NOMO-1 treated with dmso at 0.1 percent for 144 hours (cell line): ENCODE data around the gene URB1.
A peak's percentile ranks its signal among the peaks of the same experiment; 100 is the strongest.

ENCODE experiments used
- DNase-seq: peaks from one replicate; lab custom pipeline; 2025; ENCODE audit not compliant: unreplicated experiment; lab: John Stamatoyannopoulos, UW

URB1 gene

GRCh38 chr21:32348604-32349332 lies 44.0 kb downstream of the URB1 start:
- DNase-seq, result no peak

DNA sequence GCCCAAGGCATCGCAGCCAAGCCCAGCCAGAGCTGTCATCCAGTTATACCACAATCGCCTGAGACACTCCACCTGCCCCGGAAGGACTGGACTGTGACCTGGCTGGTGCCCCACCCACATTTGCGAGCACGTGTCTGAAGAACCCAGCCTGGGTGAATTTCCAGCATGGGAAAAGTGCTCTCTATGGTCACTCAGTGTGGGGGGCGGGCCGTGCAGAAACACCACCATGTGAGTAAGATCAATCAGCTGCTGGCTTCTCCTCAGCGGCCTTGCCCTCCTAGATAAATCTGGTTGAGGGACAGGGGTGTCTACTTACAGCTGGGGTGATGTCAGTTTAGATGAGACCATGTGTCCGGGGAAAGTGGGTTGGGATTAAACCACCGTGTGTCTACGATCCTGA lies 44.8 kb downstream of the URB1 start:
- DNase-seq, result no peak

DNA sequence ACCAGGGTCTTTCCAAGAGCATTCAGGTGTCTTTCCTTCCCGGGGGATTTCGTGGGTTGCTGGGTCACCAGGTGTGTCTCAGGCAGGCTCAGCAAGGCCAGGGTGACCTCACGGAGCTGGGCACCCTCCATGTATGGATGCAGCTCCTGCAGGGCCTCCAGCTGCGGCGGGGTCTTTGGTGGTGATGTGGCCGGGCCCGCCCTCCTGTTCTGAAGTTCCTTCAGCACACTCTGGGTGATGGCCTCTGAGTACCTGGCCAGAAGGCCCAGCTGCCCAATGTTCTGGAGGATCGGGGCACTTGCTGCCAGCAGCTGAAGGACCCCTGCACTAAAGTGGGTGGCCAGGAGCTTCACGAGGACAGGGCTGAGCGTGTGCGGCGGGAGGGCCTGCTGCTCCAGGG lies 45.5 kb downstream of the URB1 start:
- DNase-seq, result no peak

- no peak for DNase-seq
These were observed 45.9 kb downstream of the URB1 start for GRCh38 chr21:32346951-32347350.

DNA sequence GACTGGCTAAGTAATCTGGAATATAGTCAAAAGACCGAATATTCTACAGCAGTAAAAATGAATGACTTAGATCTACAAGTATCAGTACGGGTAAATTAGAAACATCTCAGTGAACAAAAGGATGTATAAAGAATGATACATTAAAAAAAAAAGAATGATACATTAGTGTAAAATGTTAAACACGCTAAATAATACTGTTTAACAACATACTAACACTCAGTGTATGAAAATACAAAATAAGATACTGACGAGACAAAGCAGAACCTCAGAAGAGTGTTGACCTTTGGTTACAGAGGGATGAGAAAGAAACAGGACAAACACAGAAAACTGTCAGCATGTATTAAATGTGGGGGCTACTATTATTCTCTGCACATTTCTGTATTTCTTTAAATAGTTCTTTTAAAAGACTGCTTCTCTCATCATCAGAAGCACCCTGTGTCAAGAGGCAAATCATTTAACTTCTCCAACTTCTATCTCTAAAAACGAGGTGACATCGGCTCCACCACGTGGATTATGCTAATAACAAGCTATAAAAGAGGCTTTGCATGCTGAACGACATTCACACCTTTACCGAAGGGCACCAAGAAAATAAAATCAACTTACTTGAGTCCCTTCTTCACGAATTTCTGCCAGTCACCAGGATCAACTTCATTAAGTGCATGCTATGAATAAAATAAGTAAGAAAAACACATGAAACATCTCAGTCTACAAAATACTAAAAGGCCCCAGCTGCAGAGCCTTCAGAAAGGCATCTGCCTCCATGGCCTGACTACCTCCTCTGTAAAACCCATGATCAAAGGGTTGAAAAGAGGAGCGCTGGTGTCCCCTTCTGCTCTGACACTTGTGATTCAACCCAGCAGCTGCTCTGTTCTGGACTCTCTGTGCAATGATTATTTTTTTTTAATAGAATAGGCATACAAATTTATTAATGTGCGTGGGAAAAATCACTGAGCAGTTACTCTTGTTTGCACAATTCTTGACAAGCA lies 51.7 kb downstream of the URB1 start:
- no peak for DNase-seq

DNA sequence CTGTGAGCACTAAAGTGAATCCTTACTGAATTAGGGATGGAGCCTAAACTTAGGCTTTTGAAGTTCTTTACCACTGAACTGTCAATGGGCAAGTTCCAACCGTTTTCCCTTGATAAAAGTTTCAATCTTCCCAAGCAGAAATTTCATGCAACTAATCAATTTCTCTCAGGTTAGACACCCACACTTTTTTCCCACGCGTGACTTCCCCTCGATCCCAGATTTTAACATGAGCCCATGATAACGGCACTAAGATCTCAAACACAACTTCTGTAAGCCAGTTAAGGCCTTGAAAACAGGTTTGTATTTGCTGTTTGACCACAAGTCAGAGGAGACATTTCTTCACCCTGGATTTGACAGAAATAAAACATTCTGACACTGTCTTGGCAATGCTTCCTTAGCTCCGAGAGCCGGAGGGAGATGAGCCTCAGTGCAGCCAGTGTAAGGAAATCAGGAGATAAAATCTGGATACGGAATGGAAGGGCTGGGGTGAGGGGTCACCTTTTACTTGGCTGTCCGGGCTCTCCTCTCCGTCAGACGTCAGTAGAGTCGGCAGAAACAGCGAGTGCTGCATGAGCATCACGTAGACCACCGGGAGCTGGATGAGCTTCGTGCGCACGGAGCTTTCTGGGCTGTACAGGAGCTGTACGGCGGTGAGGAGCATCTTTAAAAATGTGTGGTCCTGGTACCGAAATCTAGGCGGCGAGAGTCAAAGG lies 54.4 kb downstream of the URB1 start:
- DNase-seq, result no peak

GRCh38 chr21:32337206-32337605 lies 55.6 kb downstream of the URB1 start:
- DNase-seq, result no peak

- no peak for DNase-seq
These were observed 56.1 kb downstream of the URB1 start for GRCh38 chr21:32336711-32337110.

- no peak for DNase-seq
These were observed 56.9 kb downstream of the URB1 start for GRCh38 chr21:32335601-32336575.

- DNase-seq, result no peak
These were observed 57.8 kb downstream of the URB1 start for GRCh38 chr21:32334980-32335531.

GRCh38 chr21:32333953-32334673 lies 58.7 kb downstream of the URB1 start:
- no peak for DNase-seq

- no peak for DNase-seq
These were observed 60.3 kb downstream of the URB1 start for GRCh38 chr21:32332463-32332951.

DNA sequence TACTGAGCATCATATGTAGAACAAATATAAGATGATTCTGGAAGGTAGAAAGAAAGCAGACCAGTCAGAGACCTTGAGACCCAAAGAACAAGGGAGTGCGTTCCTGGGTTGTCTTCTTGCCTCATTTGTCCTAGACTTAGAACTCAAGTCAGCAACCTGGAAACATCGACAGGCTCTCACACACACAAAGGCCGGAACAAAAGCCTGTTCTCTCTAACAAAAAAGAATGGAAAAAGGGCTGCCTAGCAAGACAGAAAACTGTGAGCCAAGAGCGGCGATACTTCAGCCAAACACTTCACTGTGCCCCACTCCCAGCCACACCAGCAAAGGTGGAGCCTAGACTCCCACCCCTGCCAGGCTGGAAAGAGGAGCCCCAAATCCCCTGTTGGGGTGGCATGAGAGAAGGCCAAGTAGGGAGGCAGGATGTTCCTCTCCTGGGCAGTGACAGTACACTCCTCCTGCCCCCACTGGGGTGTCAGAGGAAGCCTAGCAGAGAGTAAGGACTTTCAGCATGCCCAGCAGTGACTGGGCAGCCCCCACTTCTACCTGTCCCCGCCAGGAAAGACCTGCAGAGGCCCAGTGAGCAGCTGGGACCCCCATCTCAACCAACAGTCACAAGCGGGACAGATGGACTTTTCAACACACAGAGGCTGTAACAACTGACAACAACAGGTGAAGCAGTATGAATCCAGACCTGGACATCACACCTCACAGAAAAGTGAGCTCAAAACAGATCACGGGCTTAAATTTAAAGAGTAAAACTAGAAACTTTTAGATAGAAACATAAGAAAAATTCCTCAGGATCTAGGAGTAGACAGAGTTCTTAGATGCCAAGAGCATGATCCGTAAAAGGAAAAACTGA lies 61.1 kb downstream of the URB1 start:
- DNase-seq, result no peak

DNA sequence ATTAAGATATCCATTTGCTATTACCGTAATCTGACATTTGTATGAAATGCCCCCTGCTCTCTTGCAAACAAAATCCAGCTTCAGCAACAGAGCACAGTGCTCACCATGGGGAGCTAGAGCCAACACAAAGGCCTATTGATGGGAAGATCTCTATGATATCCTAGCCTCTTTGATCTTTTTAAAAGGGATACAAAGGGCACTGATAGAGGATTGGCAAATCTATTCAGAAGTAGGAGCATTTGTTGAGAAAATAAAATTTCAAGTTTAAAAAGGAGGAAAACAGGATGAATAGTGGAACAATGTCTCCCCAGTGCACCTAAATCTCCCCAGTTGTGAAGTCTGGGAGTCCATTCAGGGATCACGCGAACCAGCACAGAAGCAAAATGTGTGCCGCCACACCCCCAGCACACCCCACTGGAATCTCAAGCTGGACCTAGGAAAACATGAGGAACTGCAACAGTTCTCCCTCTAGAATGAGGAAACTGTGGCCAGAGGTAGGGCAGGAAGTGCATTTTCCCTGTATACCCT lies 62.0 kb downstream of the URB1 start:
- DNase-seq, result no peak

GRCh38 chr21:32329776-32330175 lies 63.0 kb downstream of the URB1 start:
- no peak for DNase-seq

DNA sequence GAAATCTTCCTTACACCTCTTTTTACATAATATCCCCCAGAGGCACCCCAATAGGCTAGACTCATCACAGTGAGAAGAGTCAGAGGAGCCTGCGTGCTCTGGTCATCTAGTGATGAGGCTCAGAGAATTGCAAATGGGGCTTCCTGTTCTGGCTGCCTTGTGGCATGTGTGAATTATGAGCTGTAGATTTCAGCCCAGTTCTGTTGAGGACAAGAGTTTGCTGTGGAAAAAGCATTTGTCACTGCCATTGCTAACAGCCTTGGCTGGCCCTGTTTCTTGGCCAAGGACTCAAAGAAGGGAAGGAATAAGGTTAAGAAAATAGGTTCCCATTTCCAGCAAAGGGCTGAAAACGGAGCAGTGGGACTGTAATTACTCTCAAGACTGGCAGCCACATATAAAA lies 63.5 kb downstream of the URB1 start:
- DNase-seq, result peak; percentile 55

DNA sequence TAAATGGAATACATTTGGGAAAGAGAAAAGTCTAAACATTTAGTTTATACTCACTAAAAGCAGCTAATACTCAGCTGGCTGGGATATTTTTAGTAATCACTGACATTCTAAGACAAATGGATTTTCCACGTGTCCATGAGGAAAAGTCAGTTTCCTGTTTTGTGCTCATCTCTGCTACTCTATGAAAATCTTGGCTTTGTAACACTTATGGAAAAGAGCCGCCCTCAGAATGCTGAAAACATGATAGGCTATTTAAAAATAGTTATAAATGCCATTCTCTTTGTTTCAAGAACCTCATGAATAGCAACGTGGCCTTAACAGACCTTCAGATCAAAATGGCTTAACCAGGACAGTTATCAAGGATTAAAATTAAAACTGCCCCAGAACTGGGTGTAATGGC lies 64.2 kb downstream of the URB1 start:
- DNase-seq, result no peak

- DNase-seq, result no peak
These were observed 67.1 kb downstream of the URB1 start for GRCh38 chr21:32325706-32326105.
